Ascending aorta (tissue), 2 donors: Measurements from ENCODE around the gene PLA2G1B. TPM values are rescaled to one million over a fixed set of nuclear protein-coding genes. Genes with fewer than 3 reads are reported as not detected.
A peak's percentile ranks its signal among the peaks of the same experiment; 100 is the strongest.
"Not testable (repeated sequence)": the region's sequence is repeated elsewhere in the genome, so short reads cannot be mapped to it uniquely, and the experiment has no call there.

Experiments used
- DNase-seq, 2 donors: peaks; one replicate each; pipeline ENCODE4 v3.0.0-alpha.2; 2019; ENCODE audit warnings: low spot score in 2 of 2
- H3K27ac ChIP-seq, 2 donors: fragments of 200-600 bp; sonication (generic); one replicate each; pipeline ENCODE4 v1.5.1; 2016 to 2017; ENCODE audit warnings: mild to moderate bottlenecking in 1 of 2
- H3K27me3 ChIP-seq: fragments of 200-600 bp; sonication (generic); one replicate; pipeline ENCODE4 v1.5.1; 2017
- H3K36me3 ChIP-seq, 2 donors: fragments of 200-600 bp; sonication (generic); one replicate each; pipeline ENCODE4 v1.5.1; 2016
- H3K4me1 ChIP-seq, 2 donors: fragments of 200-600 bp; sonication (generic); one replicate each; pipeline ENCODE4 v1.5.1; 2016 to 2017; ENCODE audit warnings: mild to moderate bottlenecking in 1 of 2
- H3K4me3 ChIP-seq, 2 donors: fragments of 200-600 bp; sonication (generic); one replicate each; pipeline ENCODE4 v1.5.1; 2016 to 2017; ENCODE audit warnings: mild to moderate bottlenecking in 1 of 2
- H3K9me3 ChIP-seq, 2 donors: fragments of 200-600 bp; sonication (generic); one replicate each; pipeline ENCODE4 v1.5.1; 2016
- CTCF ChIP-seq, 3 experiments: fragments of 200-600 bp in 2 of 3; fragments of 450-650 bp in 1 of 3; sonication (generic) in 2 of 3; IDR thresholded peaks; one replicate each; pipeline ENCODE4 v1.5.1; 2016 to 2019; ENCODE audit warnings: antibody characterized with exemption in 3 of 3, mild to moderate bottlenecking in 1 of 3, moderate library complexity in 1 of 3
- intact Hi-C: fragments of 100-400 bp; cut with DNase I; formaldehyde crosslinking; loops from one replicate; pipeline ENCODE4 v1.15.1; 2023
- total RNA-seq: library from RNA; depleted of rRNA; stranded (reverse); fragments of >200 nt; gene quantifications from one replicate; pipeline ENCODE4 v1.1.0, GENCODE V29; 2016

PLA2G1B gene
- total RNA-seq, 1 donor from 2014 or later, result not detected

GRCh38 chr12:120343039-120343537, 15.5 kb upstream of the PLA2G1B start:
- Histone ChIP-seq H3K36me3 (no peaks in the 10 kb centered on the region), H3K4me3 (no peak overlapping the region), H3K4me1 (no peaks in the 10 kb centered on the region), H3K27ac (no peak overlapping the region), H3K9me3 (no peaks in the 10 kb centered on the region), H3K27me3 (no peaks in the 10 kb centered on the region)
- TF ChIP-seq CTCF (IDR thresholded peaks at IDR 0.05), result no peak
- intact Hi-C loops, result no loop called here
- no peak for DNase-seq

GRCh38 chr12:120342175-120343038, 14.8 kb upstream of the PLA2G1B start:
- TF ChIP-seq CTCF (IDR thresholded peaks at IDR 0.05), result no peak
- no peak overlapping the region for H3K4me3 ChIP-seq
- no peaks in the 10 kb centered on the region for H3K27me3 ChIP-seq
- intact Hi-C loops, result no loop called here
- no peak overlapping the region for H3K27ac ChIP-seq
- H3K4me1 ChIP-seq, result no peaks in the 10 kb centered on the region
- no peak for DNase-seq
- H3K9me3 ChIP-seq, result no peaks in the 10 kb centered on the region
- H3K36me3 ChIP-seq, result no peaks in the 10 kb centered on the region

GRCh38 chr12:120339256-120339655, 11.7 kb upstream of the PLA2G1B start:
- Histone ChIP-seq H3K27ac (no peak overlapping the region), H3K27me3 (no peaks in the 10 kb centered on the region), H3K4me3 (no peak overlapping the region), H3K9me3 (no peaks in the 10 kb centered on the region), H3K4me1 (no peaks in the 10 kb centered on the region), H3K36me3 (no peaks in the 10 kb centered on the region)
- no peak for TF ChIP-seq CTCF (IDR thresholded peaks at IDR 0.05)
- intact Hi-C loops, result no loop called here
- DNase-seq, result no peak

- no peaks in the 10 kb centered on the region for H3K27me3 ChIP-seq
- H3K9me3 ChIP-seq, result no peaks in the 10 kb centered on the region
- H3K36me3 ChIP-seq, result no peaks in the 10 kb centered on the region
- no peak overlapping the region for H3K27ac ChIP-seq
- intact Hi-C loops, result no loop called here
- no peaks in the 10 kb centered on the region for H3K4me1 ChIP-seq
- no peak for DNase-seq
- no peak for TF ChIP-seq CTCF (IDR thresholded peaks at IDR 0.05)
- H3K4me3 ChIP-seq, result no peak overlapping the region
These were observed 10.2 kb upstream of the PLA2G1B start for GRCh38 chr12:120337730-120338129.

- H3K9me3 ChIP-seq, H3K4me3 ChIP-seq, DNase-seq, H3K4me1 ChIP-seq, H3K27me3 ChIP-seq, intact Hi-C loops, H3K27ac ChIP-seq, H3K36me3 ChIP-seq: not testable (repeated sequence)
These were observed 8.8 kb upstream of the PLA2G1B start for GRCh38 chr12:120336392-120336791.

- H3K9me3 ChIP-seq, H3K4me3 ChIP-seq, H3K4me1 ChIP-seq, H3K27ac ChIP-seq, H3K36me3 ChIP-seq, H3K27me3 ChIP-seq: not testable (repeated sequence)
- peak; percentile 14 to 65 (median 61) for TF ChIP-seq CTCF (IDR thresholded peaks at IDR 0.05)
- intact Hi-C loops, result loop anchor here (2.0 kb wide), 1 partner anchor 95 kb away; no protein-coding TSS in a partner anchor
- DNase-seq, result peak in 1 of 2 donors; percentile 71
These were observed 7.9 kb upstream of the PLA2G1B start for GRCh38 chr12:120335447-120335846.
